ENCODE results near the gene GSE1.

- TF ChIP-seq CTCF (IDR thresholded peaks at IDR 0.05; ENCODE audit: insufficient read depth, low read length) (no peak), POLR2AphosphoS5 (IDR thresholded peaks at IDR 0.05; ENCODE audit: low read depth) (no peak), GABPA (IDR thresholded peaks at IDR 0.05; ENCODE audit: low read depth) (no peak), REST (IDR thresholded peaks at IDR 0.05; ENCODE audit: insufficient replicate concordance, low read depth) (no peak), SPI1 (IDR thresholded peaks at IDR 0.05; ENCODE audit: borderline replicate concordance, low read depth) (no peak)
These were observed 11.9 kb upstream of the GSE1 start for GRCh38 chr16:85601272-85601639.

All from HL-60 (cell line).